GM12872 (cell line): Measurements from ENCODE around the gene SPTAN1.

Experiments used
- CTCF ChIP-seq: IDR thresholded peaks from 3 replicates; pipeline ENCODE4 v1.5.1; 2011; ENCODE audit warnings: low read depth, mild to moderate bottlenecking, low read length, moderate library complexity; ENCODE audit not compliant: insufficient read depth

The SPTAN1 gene

GRCh38 chr9:128632486-128632885, 80.1 kb downstream of the SPTAN1 start:
- no peak for TF ChIP-seq CTCF

GRCh38 chr9:128633057-128633456, 80.7 kb downstream of the SPTAN1 start:
- TF ChIP-seq CTCF: no peak

GRCh38 chr9:128633601-128634000, 81.2 kb downstream of the SPTAN1 start:
- TF ChIP-seq CTCF: no peak

- TF ChIP-seq CTCF: no peak
Observed at GRCh38 chr9:128634111-128634510, 81.7 kb downstream of the SPTAN1 start.

GRCh38 chr9:128634651-128635262, 82.4 kb downstream of the SPTAN1 start:
- no peak for TF ChIP-seq CTCF

- peak; percentile 38; the same call in 2 of the 3 replicates for TF ChIP-seq CTCF
Observed at GRCh38 chr9:128635266-128636023, 83.1 kb downstream of the SPTAN1 start.

- no peak for TF ChIP-seq CTCF
Observed at GRCh38 chr9:128636024-128636390, 83.6 kb downstream of the SPTAN1 start.
